DND-41 (cell line): ENCODE measurements around the gene PPP1R12C.

ENCODE experiments used
- ATAC-seq: fragments of 200-7000 bp; cut with Tn5 transposase; 3 replicates; pipeline ENCODE4 v1.9.1; 2021; ENCODE audit warnings: low read depth; ENCODE audit not compliant: insufficient read depth
- DNase-seq: peaks from one replicate; pipeline ENCODE4 v3.0.0-alpha.2; 2020
- H2AFZ ChIP-seq: 2 replicates; pipeline ENCODE4 v1.6.0; 2012; ENCODE audit warnings: low read depth, low read length
- H3K27ac ChIP-seq: 2 replicates; pipeline ENCODE4 v1.5.1; 2012; ENCODE audit warnings: low read length, inconsistent platforms
- H3K27me3 ChIP-seq: fragments of 200-600 bp; sonication (generic); 2 replicates; pipeline ENCODE4 v1.6.0; 2012; ENCODE audit warnings: low read length, mild to moderate bottlenecking, inconsistent platforms; ENCODE audit not compliant: insufficient read depth, poor library complexity
- H3K36me3 ChIP-seq: 2 replicates; pipeline ENCODE4 v1.5.1; 2012; ENCODE audit warnings: low read length, inconsistent platforms; ENCODE audit not compliant: insufficient read depth
- H3K4me1 ChIP-seq: 2 replicates; pipeline ENCODE4 v1.5.1; 2012; ENCODE audit warnings: mild to moderate bottlenecking, low read length; ENCODE audit not compliant: insufficient read depth
- H3K4me2 ChIP-seq: 2 replicates; pipeline ENCODE4 v1.6.0; 2012; ENCODE audit warnings: mild to moderate bottlenecking, moderate library complexity, low read length, inconsistent platforms; ENCODE audit not compliant: insufficient read depth
- H3K4me3 ChIP-seq, 2 experiments: fragments of 200-600 bp in 1 of 2; shearing (Covaris generic) in 1 of 2; 2 replicates each; pipeline ENCODE4 v1.5.1; 2012 to 2016; ENCODE audit warnings: inconsistent platforms in 2 of 2, low read length in 2 of 2, mild to moderate bottlenecking in 2 of 2, low read depth in 1 of 2, moderate library complexity in 1 of 2
- H3K79me2 ChIP-seq: 2 replicates; pipeline ENCODE4 v1.6.0; 2012; ENCODE audit warnings: low read length, inconsistent platforms; ENCODE audit not compliant: insufficient read depth
- H3K9ac ChIP-seq: 2 replicates; pipeline ENCODE4 v1.6.0; 2012; ENCODE audit warnings: low read depth, mild to moderate bottlenecking, inconsistent platforms, low read length, moderate library complexity
- H3K9me3 ChIP-seq: 2 replicates; pipeline ENCODE4 v1.5.1; 2012; ENCODE audit warnings: low read length, moderate library complexity, mild to moderate bottlenecking, inconsistent platforms; ENCODE audit not compliant: insufficient read depth, severe bottlenecking
- H4K20me1 ChIP-seq: 2 replicates; pipeline ENCODE4 v1.6.0; 2012; ENCODE audit warnings: low read length; ENCODE audit not compliant: insufficient read depth
- EZH2 ChIP-seq: IDR thresholded peaks from 3 replicates; pipeline ENCODE4 v1.6.1; 2012; ENCODE audit warnings: borderline replicate concordance, low read depth, mild to moderate bottlenecking, moderate library complexity, low read length, inconsistent platforms; ENCODE audit not compliant: severe bottlenecking
- TF ChIP-seq, protein P1 (sequence below): IDR thresholded peaks from 2 replicates; pipeline ENCODE4 v1.5.1; 2012; ENCODE audit warnings: borderline replicate concordance, low read length, moderate library complexity, mild to moderate bottlenecking; ENCODE audit not compliant: poor library complexity, severe bottlenecking; ENCODE audit errors: extremely low read depth

The PPP1R12C gene

DNA sequence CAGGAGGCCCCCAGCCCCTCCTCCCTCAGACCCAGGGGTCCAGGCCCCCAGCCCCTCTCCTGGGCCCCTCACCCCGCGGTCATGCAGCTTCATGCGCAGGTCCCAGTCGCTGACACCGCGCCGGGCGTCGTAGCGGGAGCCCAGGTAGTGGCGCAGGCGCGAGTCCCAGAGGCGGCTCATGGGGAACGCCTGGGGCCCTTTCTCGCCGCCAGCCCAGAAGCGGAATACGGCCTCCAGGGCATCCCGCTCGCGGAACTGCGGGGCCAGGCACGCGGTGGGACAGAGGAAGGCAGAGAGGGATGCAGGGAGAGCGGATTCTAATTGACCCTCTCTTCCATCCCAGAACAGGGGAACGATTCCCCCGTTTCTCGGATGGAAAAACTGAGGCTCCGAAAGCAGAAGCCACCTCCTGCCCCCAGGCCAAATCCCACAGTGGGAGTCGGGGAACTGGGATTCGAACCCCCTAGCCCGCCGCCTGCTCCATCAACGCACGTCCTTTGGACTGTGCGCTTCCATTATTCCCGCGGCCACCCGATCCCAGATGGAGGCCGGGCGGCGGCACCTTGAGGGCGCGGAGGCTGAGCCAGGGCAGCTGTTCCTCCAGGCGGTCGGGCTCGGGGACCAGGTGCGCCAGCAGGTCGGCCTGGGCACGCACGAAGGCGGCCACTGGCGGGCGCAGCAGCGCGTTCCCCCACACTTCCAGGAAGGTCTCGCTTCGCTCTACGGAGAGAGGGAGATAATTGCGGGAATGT, 44.3 kb upstream of the PPP1R12C start:
- Histone ChIP-seq H3K27me3 (peaks cover 13% of the 10 kb centered on the region), H3K36me3 (no peaks in the 10 kb centered on the region), H3K4me3 (no peak overlapping the region), H3K9ac (no peak overlapping the region), H2AFZ (no peak overlapping the region), H3K9me3 (no peaks in the 10 kb centered on the region), H3K27ac (no peak overlapping the region), H3K4me1 (no peaks in the 10 kb centered on the region; the same call in 1 of the 2 replicates), H3K79me2 (no peaks in the 10 kb centered on the region), H4K20me1 (no peaks in the 10 kb centered on the region), H3K4me2 (no peak overlapping the region)
- TF ChIP-seq, protein P1, sequence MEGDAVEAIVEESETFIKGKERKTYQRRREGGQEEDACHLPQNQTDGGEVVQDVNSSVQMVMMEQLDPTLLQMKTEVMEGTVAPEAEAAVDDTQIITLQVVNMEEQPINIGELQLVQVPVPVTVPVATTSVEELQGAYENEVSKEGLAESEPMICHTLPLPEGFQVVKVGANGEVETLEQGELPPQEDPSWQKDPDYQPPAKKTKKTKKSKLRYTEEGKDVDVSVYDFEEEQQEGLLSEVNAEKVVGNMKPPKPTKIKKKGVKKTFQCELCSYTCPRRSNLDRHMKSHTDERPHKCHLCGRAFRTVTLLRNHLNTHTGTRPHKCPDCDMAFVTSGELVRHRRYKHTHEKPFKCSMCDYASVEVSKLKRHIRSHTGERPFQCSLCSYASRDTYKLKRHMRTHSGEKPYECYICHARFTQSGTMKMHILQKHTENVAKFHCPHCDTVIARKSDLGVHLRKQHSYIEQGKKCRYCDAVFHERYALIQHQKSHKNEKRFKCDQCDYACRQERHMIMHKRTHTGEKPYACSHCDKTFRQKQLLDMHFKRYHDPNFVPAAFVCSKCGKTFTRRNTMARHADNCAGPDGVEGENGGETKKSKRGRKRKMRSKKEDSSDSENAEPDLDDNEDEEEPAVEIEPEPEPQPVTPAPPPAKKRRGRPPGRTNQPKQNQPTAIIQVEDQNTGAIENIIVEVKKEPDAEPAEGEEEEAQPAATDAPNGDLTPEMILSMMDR, result no peak
- no peak for TF ChIP-seq EZH2
- ATAC-seq (no peak), DNase-seq (no peak)

DNA sequence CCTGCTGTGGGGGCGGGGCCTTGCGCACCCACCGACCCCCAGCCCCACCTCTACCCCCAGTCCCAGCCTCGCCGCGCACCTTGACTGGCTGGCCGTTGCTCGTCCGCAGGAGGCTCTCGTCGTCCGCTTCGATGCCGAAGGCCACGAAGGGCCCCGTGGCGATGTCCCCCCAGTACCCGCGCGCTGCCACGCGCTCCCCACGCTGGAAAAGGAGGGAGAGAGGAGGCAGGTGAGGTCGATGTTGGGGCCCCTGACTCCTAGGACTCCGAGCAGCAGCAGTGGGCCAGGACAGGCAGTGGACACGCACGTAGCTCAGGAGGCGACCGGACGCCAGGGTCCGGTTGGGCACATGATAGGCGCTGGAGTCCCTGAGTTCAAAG, 43.5 kb upstream of the PPP1R12C start:
- Histone ChIP-seq H4K20me1 (no peaks in the 10 kb centered on the region), H3K36me3 (no peaks in the 10 kb centered on the region), H3K4me2 (no peak overlapping the region), H3K27ac (no peak overlapping the region), H2AFZ (no peak overlapping the region), H3K79me2 (no peaks in the 10 kb centered on the region), H3K4me3 (no peak overlapping the region), H3K27me3 (peaks cover 6% of the 10 kb centered on the region), H3K4me1 (no peaks in the 10 kb centered on the region), H3K9ac (no peak overlapping the region), H3K9me3 (no peaks in the 10 kb centered on the region)
- TF ChIP-seq, protein P1, result no peak
- no peak for TF ChIP-seq EZH2
- DNase-seq (no peak), ATAC-seq (no peak)

DNA sequence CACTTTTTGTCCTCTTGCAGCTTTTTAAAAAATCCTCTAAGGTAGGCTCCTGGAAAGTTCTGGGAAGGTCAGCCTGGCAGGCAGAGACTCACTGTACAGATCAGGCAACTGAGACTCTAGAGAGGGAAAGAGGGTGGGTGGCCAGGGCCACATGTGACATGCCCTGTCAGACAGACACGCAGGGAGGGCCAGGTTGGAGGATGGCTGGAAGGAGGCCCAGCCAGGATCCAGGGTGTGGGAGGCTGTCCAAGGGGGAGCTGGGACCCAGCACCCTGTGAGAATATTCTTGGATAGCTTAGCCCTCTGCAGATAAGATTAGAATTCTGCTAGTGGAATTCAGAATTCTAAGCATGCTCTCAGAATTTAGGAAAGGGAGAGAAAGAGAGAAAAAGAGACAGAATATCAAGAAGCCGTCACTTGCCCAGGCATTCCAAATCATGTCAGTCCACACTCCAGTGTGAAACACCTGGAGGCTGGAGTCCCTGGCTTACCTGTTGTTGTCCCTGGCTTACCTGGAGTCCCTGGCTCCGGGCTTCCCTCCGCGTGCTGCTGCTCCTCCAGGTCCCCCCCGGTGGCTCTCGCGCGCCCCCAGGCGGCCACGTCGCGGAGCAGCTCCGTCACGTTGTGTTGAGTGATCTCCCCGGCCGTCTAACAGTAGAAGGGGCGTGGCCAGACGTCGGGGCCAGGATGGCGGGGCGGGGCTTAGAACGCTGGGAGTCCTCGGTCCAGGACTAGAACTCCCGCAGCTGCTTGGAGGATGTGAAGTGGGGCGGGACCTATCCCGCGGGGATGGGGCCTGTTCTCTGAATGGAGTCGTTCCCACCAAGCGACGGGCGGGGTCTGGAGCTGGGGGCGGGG, 42.9 kb upstream of the PPP1R12C start:
- Histone ChIP-seq H3K36me3 (no peaks in the 10 kb centered on the region), H2AFZ (no peak overlapping the region), H4K20me1 (no peaks in the 10 kb centered on the region), H3K27ac (no peak overlapping the region), H3K4me3 (no peak overlapping the region), H3K27me3 (peaks cover under 1% of the 10 kb centered on the region), H3K9me3 (no peaks in the 10 kb centered on the region), H3K4me1 (no peaks in the 10 kb centered on the region), H3K9ac (no peak overlapping the region), H3K4me2 (no peak overlapping the region), H3K79me2 (no peaks in the 10 kb centered on the region)
- DNase-seq, result peak; percentile 93
- ATAC-seq, result peak; percentile 96
- TF ChIP-seq, protein P1, result peak; percentile 96
- TF ChIP-seq EZH2, result no peak
